A204.1 (cell line): Measurements from ENCODE around the gene CEBPZ.
"Not testable (repeated sequence)": the region's sequence is repeated elsewhere in the genome, so short reads cannot be mapped to it uniquely, and the experiment has no call there.

Source experiments
- FAIRE-seq: peaks from 2 replicates; lab custom pipeline; 2012; peaks lifted over from hg19 to GRCh38; lab: Jason Lieb, UNC

CEBPZ gene, protein sequence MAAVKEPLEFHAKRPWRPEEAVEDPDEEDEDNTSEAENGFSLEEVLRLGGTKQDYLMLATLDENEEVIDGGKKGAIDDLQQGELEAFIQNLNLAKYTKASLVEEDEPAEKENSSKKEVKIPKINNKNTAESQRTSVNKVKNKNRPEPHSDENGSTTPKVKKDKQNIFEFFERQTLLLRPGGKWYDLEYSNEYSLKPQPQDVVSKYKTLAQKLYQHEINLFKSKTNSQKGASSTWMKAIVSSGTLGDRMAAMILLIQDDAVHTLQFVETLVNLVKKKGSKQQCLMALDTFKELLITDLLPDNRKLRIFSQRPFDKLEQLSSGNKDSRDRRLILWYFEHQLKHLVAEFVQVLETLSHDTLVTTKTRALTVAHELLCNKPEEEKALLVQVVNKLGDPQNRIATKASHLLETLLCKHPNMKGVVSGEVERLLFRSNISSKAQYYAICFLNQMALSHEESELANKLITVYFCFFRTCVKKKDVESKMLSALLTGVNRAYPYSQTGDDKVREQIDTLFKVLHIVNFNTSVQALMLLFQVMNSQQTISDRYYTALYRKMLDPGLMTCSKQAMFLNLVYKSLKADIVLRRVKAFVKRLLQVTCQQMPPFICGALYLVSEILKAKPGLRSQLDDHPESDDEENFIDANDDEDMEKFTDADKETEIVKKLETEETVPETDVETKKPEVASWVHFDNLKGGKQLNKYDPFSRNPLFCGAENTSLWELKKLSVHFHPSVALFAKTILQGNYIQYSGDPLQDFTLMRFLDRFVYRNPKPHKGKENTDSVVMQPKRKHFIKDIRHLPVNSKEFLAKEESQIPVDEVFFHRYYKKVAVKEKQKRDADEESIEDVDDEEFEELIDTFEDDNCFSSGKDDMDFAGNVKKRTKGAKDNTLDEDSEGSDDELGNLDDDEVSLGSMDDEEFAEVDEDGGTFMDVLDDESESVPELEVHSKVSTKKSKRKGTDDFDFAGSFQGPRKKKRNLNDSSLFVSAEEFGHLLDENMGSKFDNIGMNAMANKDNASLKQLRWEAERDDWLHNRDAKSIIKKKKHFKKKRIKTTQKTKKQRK

GRCh38 chr2:37231241-37232130, at the start of gene CEBPZ, which contains the start of gene NDUFAF7:
Gene CEBPZ, minus strand, starts transcription at chr2:37231596. Its CDS starts 29 bp downstream, at chr2:37231567.
Gene NDUFAF7, plus strand, starts transcription at chr2:37231658. Its CDS starts 48 bp downstream, at chr2:37231706.
- no peak for FAIRE-seq

DNA sequence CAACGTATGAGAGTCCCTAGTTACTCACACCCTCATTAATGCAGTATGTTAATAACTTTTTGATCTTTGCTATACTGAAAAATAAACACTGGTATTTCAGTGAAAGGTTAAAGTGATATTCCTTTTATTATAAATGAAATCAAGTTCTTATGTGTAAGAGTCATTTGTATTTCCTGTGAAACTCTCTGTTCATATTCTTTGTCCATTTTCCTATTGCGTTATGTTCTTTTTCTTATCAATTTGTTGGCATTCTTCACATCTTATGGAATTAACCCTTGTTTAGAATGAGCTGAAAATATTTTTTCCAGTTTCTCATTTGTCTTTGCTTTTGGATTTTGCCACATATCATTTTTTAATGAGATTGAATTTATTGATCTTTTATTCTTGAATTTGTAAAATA, 44.9 kb upstream of the CEBPZ start:
- FAIRE-seq, result no peak

DNA sequence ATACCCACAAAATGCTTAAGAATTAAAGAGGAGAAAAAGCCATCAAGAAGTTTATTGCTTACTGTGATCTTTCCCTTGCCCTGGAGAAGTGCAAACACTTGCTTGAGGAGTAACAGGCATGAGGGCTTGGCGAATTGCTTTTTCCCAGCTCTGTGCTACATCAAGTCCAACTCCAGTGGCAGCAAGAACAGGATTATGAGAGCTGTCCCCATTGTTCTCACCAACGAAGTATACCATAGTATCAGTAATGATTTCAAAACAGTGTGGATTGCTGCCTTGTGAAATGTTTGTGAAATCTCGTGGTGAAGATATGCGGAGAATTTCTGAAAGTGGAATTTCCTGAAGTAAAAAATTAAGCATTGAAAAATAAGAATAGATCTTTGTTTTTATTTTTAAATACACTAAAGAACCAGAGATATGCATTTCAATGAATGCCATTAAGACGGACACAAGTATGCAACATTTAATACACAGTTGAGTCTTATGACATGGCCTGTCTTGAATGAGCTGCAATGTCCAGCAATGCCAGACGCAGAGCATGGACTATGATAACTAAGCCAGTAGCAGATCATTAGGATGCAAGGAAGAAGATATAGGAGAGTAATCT, 43.1 kb upstream of the CEBPZ start:
- no peak for FAIRE-seq

DNA sequence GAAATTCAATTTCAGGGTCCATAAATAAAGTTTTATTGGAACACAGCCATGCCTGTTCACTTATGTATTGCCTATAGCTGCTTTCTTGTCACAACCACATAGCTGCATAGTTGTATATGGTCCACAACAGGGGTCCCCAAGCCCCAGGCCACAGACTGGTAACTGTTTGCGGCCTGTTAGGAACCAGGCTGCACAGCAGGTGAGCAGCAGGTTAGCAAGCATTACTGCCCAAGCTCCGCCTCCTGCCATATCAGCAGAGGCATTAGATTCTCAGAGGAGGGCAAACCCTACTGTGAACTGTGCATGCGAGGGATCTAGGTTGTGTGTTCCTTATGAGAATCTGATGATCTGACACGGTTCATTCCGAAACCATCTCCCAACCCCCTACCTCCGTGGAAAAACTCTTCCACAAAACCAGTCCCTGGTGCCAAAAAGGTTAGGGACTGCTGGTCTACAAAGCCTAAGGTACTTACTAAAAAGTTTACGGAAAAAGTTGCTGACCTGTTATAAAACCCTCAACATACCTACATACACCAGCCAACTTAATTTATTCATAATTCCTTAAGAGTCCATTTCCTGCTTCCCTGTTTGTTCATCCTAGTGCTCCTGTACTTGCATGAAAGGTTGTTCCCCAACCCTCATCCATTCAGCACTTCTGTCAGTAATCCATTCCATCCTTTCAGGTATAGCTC, 40.1 kb upstream of the CEBPZ start:
- no peak for FAIRE-seq

- no peak for FAIRE-seq
Measured at GRCh38 chr2:37268111-37268510, 36.7 kb upstream of the CEBPZ start.

DNA sequence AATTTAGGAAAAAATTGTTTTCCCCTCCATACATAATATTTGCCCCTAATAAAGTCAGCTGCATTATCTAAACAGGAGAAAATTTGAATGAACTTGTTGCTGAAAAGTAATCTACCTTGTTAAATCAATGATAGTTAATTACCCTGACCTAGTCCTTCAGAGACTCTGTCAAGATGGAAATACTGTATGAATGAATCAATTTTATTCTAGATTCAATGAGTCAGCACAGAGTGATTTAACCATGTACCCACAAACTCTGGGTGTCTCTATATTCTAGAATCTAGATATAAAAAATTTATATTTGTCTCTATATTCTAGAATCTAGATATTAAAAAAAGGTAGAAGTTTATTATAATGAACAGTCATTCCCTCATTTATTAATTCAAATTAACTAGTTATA, 36.3 kb upstream of the CEBPZ start:
- FAIRE-seq, result no peak

DNA sequence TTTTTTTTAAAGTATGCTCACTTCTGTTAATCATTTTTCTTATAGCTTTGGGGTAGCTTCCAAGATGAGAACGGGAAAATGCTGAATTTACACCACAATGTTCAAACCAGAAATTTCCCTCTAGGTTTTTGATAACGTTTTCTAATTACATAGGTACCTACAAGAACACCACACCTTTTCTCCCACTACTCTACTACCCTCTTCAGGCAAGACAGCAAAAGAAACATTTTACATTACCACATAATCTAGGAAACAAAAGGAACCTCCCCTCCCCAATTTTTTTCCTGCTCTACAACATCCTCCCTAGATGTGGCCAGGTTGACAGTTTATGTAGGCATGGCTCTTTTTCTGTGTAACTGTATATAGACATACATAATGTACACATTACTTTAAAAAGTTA, 32.4 kb upstream of the CEBPZ start:
- FAIRE-seq, result no peak

GRCh38 chr2:37262522-37262921, 31.1 kb upstream of the CEBPZ start:
- FAIRE-seq, result no peak

DNA sequence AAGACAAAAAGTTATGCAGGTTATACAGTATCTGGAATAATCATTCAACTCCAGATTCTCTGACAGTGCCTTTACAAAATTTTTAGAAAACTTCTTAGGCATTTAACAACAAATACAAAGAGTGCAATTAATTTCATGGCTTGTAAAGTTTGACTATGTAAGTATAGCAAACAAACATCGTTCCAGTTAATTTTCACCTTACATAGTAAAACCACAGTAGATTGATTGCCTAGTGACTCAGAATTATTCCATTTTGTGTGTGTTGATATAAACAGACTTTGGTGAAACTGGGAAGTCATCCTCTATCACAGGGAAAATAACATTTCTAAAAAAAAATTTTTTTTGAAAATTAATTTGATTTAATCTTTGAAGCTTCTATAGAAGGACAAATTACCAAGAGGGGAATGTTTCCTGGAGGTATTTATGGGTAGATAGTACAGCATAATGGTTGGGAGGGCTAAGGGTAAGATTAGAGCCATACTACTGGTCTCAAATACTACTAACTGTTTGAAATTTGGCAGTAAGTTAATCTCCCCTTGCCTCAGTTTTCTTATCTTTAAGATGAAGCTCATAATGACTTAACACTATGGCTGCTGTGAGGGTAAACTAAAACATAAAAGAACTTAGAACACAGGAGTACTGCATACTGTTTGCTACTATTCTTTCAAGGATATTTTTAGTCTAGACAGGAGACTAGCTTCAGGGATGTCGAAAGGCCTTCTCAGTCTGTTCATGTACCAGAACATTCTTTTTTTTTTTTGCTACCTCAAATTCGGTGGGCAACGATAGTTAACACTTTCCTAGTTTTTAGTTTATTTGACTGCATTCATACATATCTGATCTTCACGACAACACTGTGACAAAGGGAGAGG, 19.7 kb upstream of the CEBPZ start:
- FAIRE-seq, result no peak

GRCh38 chr2:37246205-37246604, 14.8 kb upstream of the CEBPZ start:
- no peak for FAIRE-seq

DNA sequence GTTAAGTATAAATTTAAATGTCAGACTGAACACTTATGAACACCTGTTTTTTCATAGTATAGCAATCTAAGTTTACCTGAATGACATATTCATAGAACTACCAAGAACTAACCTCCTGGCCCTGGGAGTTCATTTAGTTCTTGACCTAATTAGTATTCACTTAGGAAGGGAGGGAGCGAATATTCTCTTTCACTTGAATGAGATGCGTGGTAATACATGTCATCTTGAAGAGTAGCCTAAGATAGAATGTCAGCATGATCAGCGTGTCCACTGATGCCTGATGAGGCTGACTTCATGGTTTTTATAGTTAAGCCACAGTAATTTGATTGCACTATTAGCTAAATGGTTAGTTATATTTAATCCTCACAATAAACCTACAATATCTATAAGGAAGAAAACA, 13.4 kb upstream of the CEBPZ start:
- FAIRE-seq, result no peak

DNA sequence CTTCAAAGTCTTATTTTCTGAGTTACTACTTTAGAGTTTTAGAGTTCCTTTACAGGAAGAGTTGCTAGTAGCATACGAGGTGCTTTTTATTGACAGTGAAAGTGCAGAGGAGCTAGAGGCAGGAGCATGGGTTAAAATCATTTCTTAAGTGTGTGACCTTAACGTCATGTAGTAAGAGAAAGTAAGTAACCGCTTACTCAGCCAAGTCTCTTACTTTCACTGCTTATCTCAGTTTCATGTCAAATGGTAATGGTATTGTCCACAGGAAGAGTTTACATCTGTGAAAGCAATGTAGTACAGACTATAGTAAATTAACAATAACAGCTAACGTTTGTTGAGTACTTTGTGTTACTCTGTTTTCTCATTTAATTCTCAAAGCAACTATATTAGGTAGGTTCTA, 12.6 kb upstream of the CEBPZ start:
- no peak for FAIRE-seq

DNA sequence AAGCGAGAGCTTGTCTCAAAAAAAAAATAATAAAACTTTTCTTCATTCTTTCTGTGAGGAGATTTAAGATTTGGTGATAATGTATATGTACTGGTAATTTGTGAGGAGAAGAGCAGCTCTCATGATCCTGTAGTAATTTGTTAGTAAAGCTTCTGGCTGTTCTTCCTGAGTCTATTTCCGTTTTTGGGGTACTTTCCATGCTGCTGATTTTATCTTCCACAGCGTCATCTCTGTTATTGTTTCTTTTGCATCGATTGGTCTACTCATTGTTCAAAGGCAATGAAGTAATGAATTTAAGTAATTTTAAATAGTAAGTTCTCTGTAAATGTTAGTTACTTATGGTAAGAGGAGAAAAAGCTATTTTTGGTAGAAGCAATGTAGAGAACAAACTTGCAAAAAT, 12.0 kb upstream of the CEBPZ start:
- no peak for FAIRE-seq

GRCh38 chr2:37232131-37232933, 936 bp upstream of the CEBPZ start:
- no peak for FAIRE-seq

DNA sequence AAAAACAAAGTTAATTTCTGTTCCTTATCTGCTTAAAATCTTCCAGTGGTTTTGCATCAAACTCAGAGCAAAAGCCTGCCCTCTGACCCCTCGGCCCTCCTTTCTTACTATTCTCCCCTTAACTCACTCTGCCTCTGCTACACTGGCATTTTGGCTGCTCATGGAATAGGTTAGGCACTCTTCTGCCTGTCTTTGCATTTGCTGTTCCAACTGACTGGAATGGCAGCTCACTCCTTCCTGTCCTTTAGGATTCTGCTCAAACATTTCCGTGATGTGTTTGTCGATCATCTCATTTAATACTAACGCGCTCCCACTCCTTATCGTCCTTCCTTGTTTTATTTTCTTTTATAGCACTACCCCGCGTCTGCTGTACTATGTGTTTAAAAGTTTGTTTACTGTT, 815 bp downstream of the CEBPZ start:
- FAIRE-seq, result no peak

- no peak for FAIRE-seq
Measured at GRCh38 chr2:37228788-37229187, 2.6 kb downstream of the CEBPZ start.

DNA sequence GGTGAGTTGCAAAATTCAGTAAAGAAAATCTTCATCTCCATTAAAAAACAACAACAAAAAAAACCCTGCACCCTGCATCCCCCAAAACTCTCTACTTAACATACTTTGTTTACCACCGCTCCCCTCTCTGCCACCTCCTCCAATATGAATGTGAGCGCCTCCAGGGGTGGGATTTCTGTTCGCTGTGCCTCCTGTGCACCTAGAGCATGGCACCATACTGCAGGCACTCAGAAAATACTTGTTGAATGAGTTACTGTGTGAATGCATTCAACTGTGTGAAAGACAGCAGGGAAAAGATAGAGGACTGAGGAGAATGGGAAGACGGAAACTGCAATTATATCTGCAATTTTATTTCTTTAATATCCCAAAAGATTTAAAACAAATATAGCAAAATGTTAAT, 4.5 kb downstream of the CEBPZ start:
- no peak for FAIRE-seq

- FAIRE-seq, result not testable (repeated sequence)
Measured at GRCh38 chr2:37225129-37225528, 6.3 kb downstream of the CEBPZ start.

DNA sequence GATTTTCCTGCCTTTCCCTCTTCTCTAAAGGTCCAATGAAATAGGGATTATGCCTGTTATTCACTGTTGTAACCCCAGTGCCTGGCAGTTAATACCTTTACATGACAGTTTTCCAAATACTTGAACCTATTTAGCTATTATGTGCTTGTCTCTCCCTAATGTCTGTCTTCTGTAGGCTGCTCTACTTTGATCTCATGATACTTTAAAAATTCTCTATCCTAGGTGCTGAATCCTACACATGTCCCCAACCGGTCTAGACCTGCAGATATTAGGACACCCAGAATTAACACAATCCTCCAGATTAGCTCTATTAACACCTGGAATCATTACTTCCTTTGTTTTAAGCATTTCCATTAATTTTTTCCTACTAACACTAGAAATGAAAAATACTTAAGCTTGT, 7.3 kb downstream of the CEBPZ start:
- FAIRE-seq, result no peak
